OCI-LY1 (cell line): ENCODE data around the gene ZNF791.

Experiments
- H2AFZ ChIP-seq: fragments of 200-600 bp; sonication (generic), shearing (Covaris generic); 2 replicates; pipeline ENCODE4 v1.6.0; 2014; ENCODE audit warnings: antibody characterized with exemption, mild to moderate bottlenecking, low read length
- H3F3A ChIP-seq: fragments of 200-600 bp; sonication (generic), shearing (Covaris generic); 2 replicates; pipeline ENCODE4 v1.6.0; 2014; ENCODE audit warnings: mild to moderate bottlenecking, antibody characterized with exemption, low read length, moderate library complexity; ENCODE audit not compliant: insufficient read depth
- H3K27ac ChIP-seq: fragments of 200-600 bp; sonication (generic); 2 replicates; pipeline ENCODE4 v1.5.1; 2014; ENCODE audit warnings: low read length, mixed run types, mild to moderate bottlenecking, low read depth; ENCODE audit not compliant: poor library complexity, severe bottlenecking
- H3K27me3 ChIP-seq: fragments of 200-600 bp; sonication (generic); 2 replicates; pipeline ENCODE4 v1.6.0; 2014; ENCODE audit warnings: antibody characterized with exemption, mild to moderate bottlenecking, low read length, moderate library complexity; ENCODE audit not compliant: insufficient read depth
- H3K36me3 ChIP-seq: fragments of 200-600 bp; sonication (generic); 2 replicates; pipeline ENCODE4 v1.6.1; 2014; ENCODE audit warnings: mild to moderate bottlenecking, antibody characterized with exemption, low read length, moderate library complexity, mixed read lengths; ENCODE audit not compliant: insufficient read depth
- H3K4me1 ChIP-seq: fragments of 200-600 bp; sonication (generic); 2 replicates; pipeline ENCODE4 v1.5.1; 2014; ENCODE audit warnings: mild to moderate bottlenecking, low read length, moderate library complexity; ENCODE audit not compliant: insufficient read depth, severe bottlenecking
- H3K4me2 ChIP-seq: fragments of 200-600 bp; sonication (generic), shearing (Covaris generic); 2 replicates; pipeline ENCODE4 v1.6.1; 2014; ENCODE audit warnings: low read length
- H3K4me3 ChIP-seq: fragments of 200-600 bp; sonication (generic); 2 replicates; pipeline ENCODE4 v1.5.1; 2014; ENCODE audit warnings: low read length, low read depth, mild to moderate bottlenecking, mixed read lengths; ENCODE audit not compliant: poor library complexity, severe bottlenecking
- H3K79me2 ChIP-seq: fragments of 200-600 bp; shearing (Covaris generic); 2 replicates; pipeline ENCODE4 v1.6.1; 2016; ENCODE audit warnings: mixed run types, low read length, mixed read lengths; ENCODE audit not compliant: insufficient read depth
- H3K9ac ChIP-seq: fragments of 200-600 bp; sonication (generic), shearing (Covaris generic); 2 replicates; pipeline ENCODE4 v1.6.1; 2014; ENCODE audit warnings: mild to moderate bottlenecking, low read length, mixed read lengths
- H3K9me2 ChIP-seq: fragments of 200-600 bp; sonication (generic), shearing (Covaris generic); 2 replicates; pipeline ENCODE4 v1.6.1; 2014; ENCODE audit warnings: low read depth, mild to moderate bottlenecking, low read length, mixed read lengths
- H3K9me3 ChIP-seq: fragments of 200-600 bp; shearing (Covaris generic); 2 replicates; pipeline ENCODE4 v1.6.1; 2014; ENCODE audit warnings: low read length, mixed read lengths
- H4K20me1 ChIP-seq: fragments of 200-600 bp; sonication (generic), shearing (Covaris generic); 2 replicates; pipeline ENCODE4 v1.6.0; 2016; ENCODE audit warnings: mild to moderate bottlenecking, low read length; ENCODE audit not compliant: insufficient read depth
- EZH2 ChIP-seq: fragments of 200-600 bp; sonication (generic), shearing (Covaris generic); IDR thresholded peaks from 2 replicates; pipeline ENCODE4 v1.8.0; 2017; ENCODE audit warnings: borderline replicate concordance, mixed run types, mild to moderate bottlenecking, antibody characterized with exemption, low read length, moderate library complexity, mixed read lengths
- TF ChIP-seq, protein P1 (sequence below): fragments of 200-600 bp; sonication (generic), shearing (Covaris generic); IDR thresholded peaks from 2 replicates; pipeline ENCODE4 v1.5.1; 2017; ENCODE audit warnings: mild to moderate bottlenecking, antibody characterized with exemption, low read length, moderate library complexity, mixed read lengths

Gene ZNF791

DNA sequence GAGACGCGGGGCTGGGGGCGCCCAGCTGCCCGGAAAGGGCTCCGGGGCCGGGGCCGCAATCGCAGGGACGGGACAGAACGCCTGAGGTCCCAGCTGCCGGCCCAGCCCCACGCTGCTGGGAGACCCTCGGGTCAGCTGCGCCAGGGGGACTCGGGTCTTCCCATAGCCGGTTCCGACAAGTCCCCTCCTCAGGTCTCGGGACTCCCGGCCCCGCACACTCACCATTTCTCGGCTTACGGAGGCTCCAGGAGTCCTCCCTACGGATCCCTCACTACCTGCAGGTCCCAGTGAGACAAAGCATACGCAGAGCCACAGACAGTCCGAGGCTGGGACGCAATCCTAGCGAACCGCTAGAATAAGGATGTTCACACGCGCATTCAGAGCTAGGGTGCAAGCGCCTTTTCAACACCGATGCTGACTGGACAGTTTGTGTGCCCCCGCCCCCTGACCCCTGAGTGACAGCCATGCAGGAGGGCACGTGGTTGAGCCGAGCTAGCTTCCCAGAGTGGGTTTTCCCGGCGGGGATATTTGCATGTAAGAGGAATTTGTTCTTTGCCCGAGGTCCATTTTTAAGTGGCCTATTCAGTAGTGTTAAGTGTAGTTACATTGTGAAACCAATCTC, 13.7 kb upstream of the ZNF791 start:
- H4K20me1 ChIP-seq = no peaks in the 10 kb centered on the region
- no peak overlapping the region for H3K4me3 ChIP-seq
- H3K9ac ChIP-seq = no peak overlapping the region
- no peak overlapping the region for H2AFZ ChIP-seq
- H3K9me2 ChIP-seq = no peaks in the 10 kb centered on the region
- TF ChIP-seq EZH2 = no peak
- TF ChIP-seq, protein P1, sequence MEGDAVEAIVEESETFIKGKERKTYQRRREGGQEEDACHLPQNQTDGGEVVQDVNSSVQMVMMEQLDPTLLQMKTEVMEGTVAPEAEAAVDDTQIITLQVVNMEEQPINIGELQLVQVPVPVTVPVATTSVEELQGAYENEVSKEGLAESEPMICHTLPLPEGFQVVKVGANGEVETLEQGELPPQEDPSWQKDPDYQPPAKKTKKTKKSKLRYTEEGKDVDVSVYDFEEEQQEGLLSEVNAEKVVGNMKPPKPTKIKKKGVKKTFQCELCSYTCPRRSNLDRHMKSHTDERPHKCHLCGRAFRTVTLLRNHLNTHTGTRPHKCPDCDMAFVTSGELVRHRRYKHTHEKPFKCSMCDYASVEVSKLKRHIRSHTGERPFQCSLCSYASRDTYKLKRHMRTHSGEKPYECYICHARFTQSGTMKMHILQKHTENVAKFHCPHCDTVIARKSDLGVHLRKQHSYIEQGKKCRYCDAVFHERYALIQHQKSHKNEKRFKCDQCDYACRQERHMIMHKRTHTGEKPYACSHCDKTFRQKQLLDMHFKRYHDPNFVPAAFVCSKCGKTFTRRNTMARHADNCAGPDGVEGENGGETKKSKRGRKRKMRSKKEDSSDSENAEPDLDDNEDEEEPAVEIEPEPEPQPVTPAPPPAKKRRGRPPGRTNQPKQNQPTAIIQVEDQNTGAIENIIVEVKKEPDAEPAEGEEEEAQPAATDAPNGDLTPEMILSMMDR = no peak
- H3K36me3 ChIP-seq = peaks cover 8% of the 10 kb centered on the region; the same call in 1 of the 2 replicates
- no peaks in the 10 kb centered on the region for H3F3A ChIP-seq
- no peaks in the 10 kb centered on the region for H3K27me3 ChIP-seq
- H3K4me1 ChIP-seq = no peaks in the 10 kb centered on the region
- H3K79me2 ChIP-seq = no peaks in the 10 kb centered on the region
- no peak overlapping the region for H3K27ac ChIP-seq
- H3K4me2 ChIP-seq = no peak overlapping the region
- H3K9me3 ChIP-seq = no peaks in the 10 kb centered on the region

GRCh38 chr19:12597594-12597993, 13.1 kb upstream of the ZNF791 start:
- Histone ChIP-seq H3K4me1 (no peaks in the 10 kb centered on the region), H3K36me3 (peaks cover 11% of the 10 kb centered on the region), H3K9me2 (no peaks in the 10 kb centered on the region), H3K9ac (no peak overlapping the region), H2AFZ (no peak overlapping the region), H4K20me1 (no peaks in the 10 kb centered on the region), H3K9me3 (no peaks in the 10 kb centered on the region), H3K4me3 (no peak overlapping the region), H3K27me3 (no peaks in the 10 kb centered on the region), H3K79me2 (no peaks in the 10 kb centered on the region), H3K27ac (no peak overlapping the region), H3K4me2 (no peak overlapping the region), H3F3A (no peaks in the 10 kb centered on the region)
- no peak for TF ChIP-seq EZH2
- TF ChIP-seq, protein P1 = no peak

DNA sequence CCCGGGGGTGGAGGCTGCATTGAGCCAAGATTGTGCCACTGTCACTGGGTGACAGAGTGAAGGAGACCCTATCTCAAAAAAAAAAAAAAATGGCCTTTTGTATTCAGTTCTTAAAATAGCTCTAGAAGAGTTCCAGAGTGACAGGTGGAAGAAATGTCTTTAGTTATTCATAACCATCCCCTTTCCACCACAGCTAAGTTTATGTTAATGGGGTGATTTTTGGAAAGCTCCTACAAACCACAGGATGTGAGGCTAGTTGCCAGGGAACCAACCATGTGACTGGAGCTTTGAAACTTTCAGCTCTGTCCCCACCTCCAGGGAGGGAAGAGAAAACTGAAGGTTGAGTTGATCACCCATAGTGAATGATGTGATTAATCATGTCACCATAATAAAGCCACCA, 7.0 kb upstream of the ZNF791 start:
- TF ChIP-seq EZH2 = no peak
- TF ChIP-seq, protein P1 = no peak
- H3K4me1 ChIP-seq = no peaks in the 10 kb centered on the region
- no peaks in the 10 kb centered on the region for H3K27me3 ChIP-seq
- H3K36me3 ChIP-seq = peaks cover 13% of the 10 kb centered on the region
- no peaks in the 10 kb centered on the region for H3K9me3 ChIP-seq
- no peak overlapping the region for H2AFZ ChIP-seq
- no peak overlapping the region for H3K4me2 ChIP-seq
- no peaks in the 10 kb centered on the region for H3K79me2 ChIP-seq
- no peaks in the 10 kb centered on the region for H4K20me1 ChIP-seq
- H3K27ac ChIP-seq = no peak overlapping the region
- no peaks in the 10 kb centered on the region for H3F3A ChIP-seq
- H3K4me3 ChIP-seq = no peak overlapping the region
- H3K9me2 ChIP-seq = no peaks in the 10 kb centered on the region
- no peak overlapping the region for H3K9ac ChIP-seq
